NCI-H2081 treated with DMSO at 0.1 percent for 48 hours (cell line): Measurements from ENCODE around the gene PGM2L1.
"Not testable (repeated sequence)": the region's sequence is repeated elsewhere in the genome, so short reads cannot be mapped to it uniquely, and the experiment has no call there.

Source experiments
- DNase-seq: peaks from one replicate; lab custom pipeline; 2025; lab: John Stamatoyannopoulos, UW

Gene PGM2L1

GRCh38 chr11:74400606-74401005 lies 2.4 kb upstream of the PGM2L1 start:
- no peak for DNase-seq

- DNase-seq: no peak
Measured at GRCh38 chr11:74397501-74398243, 561 bp downstream of the PGM2L1 start.

GRCh38 chr11:74392256-74392655 lies 6.0 kb downstream of the PGM2L1 start:
- DNase-seq: no peak

- DNase-seq: no peak
Measured at GRCh38 chr11:74391193-74391592, 7.0 kb downstream of the PGM2L1 start.

DNA sequence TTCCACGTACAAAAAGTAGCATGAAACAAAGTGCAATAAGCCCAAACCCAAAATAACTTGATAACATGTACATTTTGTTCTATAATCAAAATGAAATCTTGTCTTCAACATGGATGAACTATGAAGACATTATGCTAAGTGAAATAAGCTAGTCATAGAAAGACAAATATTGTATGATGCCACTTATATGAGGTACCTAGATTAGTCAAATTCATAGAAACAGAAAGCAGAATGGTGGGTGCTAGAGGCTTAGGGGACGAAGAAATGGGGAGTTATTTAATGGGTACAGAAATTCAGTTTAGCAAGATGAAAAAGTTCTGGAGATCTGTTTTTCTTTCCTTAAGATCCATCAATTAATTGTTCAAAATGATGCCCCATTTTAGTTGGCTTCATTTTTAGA lies 7.5 kb downstream of the PGM2L1 start:
- DNase-seq: no peak

DNA sequence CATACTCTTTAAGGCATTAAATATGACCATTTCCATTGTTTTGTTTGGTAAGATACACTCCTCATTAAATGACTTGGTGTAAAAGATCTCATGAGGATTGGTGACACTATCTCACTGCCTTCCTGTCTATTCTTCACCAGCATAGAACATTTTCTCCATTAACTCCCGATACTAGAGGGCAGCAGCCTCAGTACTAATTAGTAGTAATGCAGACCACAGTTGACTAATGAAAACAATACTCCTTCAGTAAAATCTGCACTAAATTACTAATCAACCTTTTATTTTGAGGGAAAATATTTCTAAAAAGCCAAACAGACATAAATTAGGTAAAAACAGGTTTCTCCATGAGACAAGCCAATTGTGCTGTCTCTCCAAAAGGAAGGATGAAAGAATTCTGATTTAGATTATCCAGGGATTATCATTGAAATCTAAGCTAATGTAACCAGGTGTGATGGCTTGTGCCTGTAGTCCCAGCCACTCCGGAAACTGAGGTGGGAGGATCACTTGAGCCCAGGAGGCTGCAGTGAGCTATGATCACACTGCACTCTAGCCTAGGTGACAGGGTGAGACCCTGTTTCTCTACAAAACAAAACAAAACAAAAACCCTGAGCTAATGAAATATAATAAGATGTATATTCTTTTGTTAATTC lies 9.4 kb downstream of the PGM2L1 start:
- DNase-seq: peak; percentile 29

DNA sequence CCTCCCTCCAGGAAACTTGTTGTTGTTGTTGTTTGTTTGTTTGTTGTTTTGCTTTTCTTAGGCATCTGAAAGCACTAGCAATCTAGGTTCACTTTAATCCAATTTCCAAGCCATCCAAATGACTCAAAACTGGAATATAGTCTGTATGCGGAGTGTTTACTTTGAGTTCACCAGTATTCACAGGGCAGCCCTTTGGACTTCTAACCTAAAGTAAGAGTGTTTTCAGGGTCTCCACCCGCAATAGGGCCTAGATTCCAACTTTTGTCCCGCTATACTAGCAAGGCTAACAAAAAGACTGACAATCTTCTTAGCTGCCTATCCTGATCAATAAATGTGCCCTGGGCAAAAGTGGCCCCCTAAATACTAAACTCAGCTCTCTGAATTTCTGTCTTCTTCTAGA lies 13.6 kb downstream of the PGM2L1 start:
- DNase-seq: no peak

DNA sequence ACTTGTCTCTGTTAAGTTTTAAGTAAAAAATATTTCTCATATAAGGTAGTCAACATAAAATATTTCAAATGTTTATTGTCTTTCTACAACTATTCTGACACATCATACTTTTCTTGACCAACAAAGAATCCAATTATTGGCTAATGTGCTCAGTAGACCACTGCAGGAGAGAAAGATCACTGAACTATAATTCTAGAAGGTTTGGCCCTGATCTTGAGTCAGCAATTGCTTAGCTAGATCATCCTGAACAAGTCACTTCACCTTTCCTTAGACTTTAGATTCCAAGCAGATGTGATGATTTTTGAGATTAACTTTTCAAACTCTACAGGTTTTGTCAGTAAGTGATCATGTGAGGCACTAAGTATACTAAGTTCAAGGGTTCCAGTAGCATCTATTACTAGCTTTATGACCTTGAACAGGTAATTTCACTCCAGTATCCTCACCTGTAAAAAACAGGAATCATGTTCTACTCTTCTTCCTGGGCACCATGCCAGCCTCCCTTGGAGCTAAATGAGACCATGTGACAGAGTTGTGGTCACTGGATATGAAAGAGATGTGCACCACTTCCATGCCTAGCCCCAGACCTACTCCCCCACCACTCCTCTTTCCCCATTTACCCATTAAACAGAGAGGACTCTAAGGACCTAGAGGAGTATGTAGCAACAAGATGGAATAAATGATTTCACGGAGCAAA lies 17.3 kb downstream of the PGM2L1 start:
- no peak for DNase-seq

- DNase-seq: no peak
Measured at GRCh38 chr11:74377689-74378088, 20.5 kb downstream of the PGM2L1 start.

DNA sequence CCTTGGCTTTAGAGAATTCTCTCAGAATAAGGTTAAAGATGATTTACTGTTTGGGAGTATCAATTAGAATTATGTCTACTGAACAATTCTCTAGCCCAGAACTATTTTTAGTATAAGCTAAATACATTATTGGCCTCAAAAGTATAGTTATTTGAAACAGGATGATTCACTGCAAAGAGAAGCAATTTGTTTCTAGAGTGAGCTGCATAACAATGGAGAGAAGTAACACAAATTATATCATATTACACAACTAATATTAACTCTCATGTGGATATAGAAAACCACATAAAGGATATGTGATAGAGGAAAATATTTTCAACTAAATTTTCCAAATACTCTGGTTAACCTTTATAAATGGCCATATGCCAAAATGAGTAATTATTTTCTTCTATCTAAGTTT lies 24.9 kb downstream of the PGM2L1 start:
- no peak for DNase-seq

GRCh38 chr11:74371269-74372052 lies 26.8 kb downstream of the PGM2L1 start:
- peak; percentile 54 for DNase-seq

DNA sequence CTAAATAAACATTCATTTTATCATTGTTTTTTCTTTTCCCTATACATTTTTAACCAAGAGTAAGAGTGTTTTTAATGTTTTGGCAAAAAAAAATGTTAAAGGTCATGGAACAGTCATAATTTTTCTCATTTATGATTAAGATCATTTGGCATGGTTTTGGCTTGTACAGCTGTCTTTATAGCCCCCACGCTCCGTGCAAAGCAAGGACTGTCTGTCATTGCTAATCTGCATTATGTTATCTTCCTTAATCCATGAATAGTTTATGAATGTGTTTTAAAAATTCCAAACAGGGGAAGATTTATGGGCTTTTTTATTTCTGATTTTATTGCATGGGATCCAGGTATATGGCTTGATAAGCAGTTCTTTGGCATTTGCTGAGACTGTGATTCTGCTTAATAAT lies 28.1 kb downstream of the PGM2L1 start:
- DNase-seq: no peak

- no peak for DNase-seq
Measured at GRCh38 chr11:74367881-74368280, 30.4 kb downstream of the PGM2L1 start.

GRCh38 chr11:74366576-74366975 lies 31.7 kb downstream of the PGM2L1 start:
- no peak for DNase-seq

DNA sequence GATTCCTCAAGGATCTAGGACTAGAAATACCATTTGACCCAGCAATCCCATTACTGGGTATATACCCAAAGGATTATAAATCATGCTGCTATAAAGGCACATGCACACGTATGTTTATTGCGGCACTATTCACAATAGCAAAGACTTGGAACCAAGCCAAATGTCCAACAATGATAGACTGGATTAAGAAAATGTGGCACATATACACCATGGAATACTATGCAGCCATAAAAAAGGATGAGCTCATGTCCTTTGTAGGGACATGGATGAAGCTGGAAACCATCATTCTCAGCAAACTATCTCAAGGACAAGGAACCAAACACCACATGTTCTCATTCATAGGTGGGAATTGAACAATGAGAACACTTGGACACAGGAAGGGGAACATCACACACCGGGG lies 32.4 kb downstream of the PGM2L1 start:
- DNase-seq: not testable (repeated sequence)

DNA sequence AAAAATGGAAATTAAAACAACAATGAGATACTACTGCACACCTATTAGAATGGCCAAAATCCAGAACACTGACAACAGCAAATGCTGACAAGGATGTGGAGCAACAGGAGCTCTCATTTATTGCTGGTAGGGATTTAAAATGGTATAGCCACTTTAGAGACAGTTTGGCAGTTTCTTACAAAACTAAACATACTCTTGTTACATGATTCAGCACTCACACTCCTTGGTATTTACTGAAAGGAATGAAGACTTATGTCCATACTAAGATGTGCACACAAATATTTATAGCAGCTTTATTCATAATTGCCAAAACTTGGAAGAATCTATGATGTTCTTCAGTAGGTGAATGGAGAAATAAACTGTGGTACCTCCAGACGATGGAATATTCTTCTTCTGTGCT lies 40.8 kb downstream of the PGM2L1 start:
- DNase-seq: no peak

DNA sequence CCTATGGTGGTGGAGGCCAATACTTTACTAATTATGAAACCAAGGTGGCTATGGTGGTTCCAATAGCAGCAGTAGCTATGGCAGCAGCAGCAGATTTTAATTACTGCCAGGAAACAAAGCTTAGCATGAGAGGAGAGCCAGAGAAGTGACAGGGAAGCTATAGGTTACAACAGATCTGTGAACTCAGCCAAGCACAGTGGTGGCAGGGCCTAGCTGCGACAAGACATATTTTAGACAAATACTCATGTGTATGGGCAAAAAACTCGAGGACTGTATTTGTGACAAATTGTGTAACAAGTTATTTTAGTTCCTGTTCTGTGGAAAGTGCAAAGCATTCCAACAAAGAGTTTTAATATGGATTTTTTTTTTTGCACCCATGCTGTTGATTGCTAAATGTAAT lies 42.6 kb downstream of the PGM2L1 start:
- no peak for DNase-seq

DNA sequence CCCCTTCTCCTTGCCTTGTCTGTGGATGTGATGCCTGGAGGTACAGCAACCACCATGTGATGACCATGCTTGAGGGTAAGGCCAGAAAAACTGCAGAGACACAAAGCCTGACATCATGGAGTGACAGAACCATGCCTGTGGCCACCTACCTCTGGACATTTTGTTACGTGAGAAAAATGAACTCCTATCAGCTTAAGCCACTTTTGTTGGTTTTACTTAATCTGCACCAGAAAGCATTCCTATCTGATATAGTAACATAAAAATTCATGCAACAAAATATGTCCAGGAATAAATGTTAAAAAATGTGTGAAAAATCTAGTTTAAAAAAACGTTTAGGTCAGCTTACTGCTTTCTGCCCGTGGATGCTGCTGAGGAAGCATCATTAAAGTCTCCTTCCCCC lies 44.2 kb downstream of the PGM2L1 start:
- DNase-seq: no peak

DNA sequence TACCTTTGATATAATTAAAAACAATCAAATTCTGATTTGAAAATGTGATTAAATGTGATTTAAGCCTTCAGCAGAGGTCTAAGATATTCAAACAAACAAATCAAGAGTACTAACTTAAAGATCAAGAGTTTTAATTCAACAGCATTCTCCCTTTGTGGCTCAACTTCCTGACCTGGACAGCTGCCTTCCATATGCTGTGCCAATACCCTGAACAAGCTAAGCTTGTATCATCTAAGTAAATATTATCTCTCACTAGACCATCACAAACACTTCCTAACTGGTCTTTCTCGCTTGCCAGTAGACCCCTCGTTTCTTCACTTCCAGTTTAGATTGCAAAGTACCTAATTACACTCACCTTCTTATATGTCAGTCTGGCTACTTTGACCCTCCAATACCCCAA lies 50.9 kb downstream of the PGM2L1 start:
- DNase-seq: no peak

DNA sequence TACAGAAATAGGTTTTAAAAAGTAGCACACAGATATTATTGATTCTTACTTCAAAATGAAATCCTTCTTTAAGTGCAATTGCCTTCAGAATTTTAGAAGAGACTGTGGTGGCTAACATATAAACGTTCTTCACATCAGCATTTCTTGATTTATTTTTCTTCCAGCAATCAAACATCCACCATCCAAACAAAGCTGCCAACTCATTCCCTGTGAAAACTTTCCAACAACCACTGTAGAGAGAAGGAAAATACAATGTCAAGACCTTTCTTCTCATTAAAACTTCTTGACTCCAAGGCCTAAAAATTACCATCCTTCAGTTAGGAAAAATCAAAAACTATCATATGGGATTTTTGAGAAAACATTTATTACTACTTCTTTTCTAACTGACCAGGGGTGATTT lies 52.8 kb downstream of the PGM2L1 start:
- DNase-seq: no peak

- DNase-seq: no peak
Measured at GRCh38 chr11:74341921-74342320, 56.3 kb downstream of the PGM2L1 start.

GRCh38 chr11:74339619-74340018 lies 58.6 kb downstream of the PGM2L1 start:
- DNase-seq: no peak

GRCh38 chr11:74338963-74339362 lies 59.3 kb downstream of the PGM2L1 start:
- DNase-seq: no peak
